GM21786 (cell line): ENCODE results near the gene SH3D21.

Experiments used
- ATAC-seq: cut with Tn5 transposase; IDR thresholded peaks from one replicate; pipeline ENCODE4 v1.9.1; 2021; ENCODE audit not compliant: unreplicated experiment

SH3D21 gene

DNA sequence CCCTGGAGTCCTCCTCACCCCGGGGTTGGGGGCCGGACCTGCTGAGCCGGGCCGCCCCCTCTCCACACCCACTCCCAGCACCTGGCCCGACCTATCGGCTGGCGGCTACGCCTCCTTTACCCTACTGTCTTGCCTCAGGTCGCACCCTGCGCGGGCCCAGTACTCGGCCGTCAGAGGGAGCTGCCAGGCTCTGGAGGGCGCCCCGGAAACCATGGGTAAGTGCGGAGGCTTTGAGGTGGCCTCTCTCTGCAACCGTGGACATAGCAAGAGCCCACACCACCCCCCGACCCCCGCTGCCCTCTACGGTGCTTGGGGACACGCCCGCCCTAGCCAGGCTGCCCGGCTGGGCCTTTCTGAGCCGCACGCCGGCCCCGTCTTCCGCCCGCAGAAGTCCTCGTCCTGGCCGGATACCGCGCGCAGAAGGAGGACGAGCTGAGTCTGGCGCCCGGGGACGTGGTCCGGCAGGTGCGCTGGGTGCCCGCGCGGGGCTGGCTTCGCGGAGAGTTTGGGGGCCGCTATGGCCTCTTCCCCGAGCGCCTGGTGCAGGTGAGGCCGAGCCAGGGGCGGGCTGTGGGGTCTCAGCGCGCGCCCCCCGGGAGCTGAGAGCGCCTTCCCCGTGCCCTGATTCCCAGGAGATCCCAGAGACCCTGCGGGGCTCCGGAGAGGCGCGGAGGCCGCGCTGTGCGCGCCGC lies at the start of gene SH3D21:
TSS of gene SH3D21 (plus strand) at position 159 of the 692 bp plus-strand sequence. CDS start at position 212, 53 bp downstream.
- peak; percentile 16 for ATAC-seq

DNA sequence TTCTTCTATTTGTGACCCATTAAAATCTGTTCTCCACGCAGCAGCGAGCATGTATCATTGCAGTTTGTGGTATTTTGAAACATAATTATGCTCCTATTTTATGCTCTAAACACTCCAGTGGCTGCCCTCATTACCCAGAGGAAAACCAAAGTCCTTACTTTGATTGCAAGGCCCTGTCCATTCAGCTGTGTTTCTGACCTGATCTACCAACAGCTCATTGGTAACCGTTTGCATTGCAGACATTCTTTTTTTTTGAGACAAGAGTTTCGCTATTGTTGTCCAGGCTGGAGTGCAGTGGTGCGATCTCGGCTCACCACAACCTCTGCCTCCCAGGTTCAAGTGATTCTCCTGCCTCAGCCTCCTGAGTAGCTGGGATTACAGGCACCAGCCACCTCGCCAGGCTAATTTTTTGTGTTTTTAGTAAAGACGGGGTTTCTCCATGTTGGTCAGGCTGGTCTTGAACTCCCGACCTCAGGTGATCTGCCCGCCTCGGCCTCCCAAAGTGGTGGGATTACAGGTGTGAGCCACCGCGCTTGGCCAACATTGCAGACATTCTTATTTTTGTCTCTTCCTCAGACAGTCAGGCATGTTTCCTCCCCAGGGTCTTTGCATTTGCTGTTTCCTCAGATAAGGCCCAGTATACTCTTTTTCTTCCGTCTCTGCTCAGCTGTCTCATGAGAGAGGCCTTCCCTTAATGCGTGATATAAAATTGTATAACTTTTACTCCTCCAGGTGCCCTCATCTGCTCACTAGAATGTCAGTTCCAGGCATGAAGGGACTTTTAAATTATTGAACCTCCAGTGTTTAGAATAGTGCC lies 49.4 kb upstream of the SH3D21 start:
- no peak for ATAC-seq

DNA sequence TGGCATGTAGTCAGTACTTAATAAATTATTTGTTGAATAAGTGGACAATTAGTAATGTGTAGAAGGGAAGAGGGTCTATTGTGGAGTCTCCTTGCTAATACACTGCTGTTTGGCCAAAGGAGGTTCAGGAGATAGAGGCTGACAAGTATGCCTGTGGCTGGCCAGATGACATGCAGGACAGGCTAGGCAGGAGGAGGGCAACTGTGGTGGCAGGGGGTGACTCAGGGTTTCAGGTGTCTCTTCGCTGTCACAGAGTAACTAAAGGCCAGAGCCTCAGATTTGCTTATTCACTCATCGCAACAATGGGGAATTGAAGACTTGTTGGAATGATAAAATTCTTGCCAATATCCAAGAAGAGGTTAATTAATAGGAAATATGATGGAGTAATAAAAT lies 48.8 kb upstream of the SH3D21 start:
- ATAC-seq = no peak

DNA sequence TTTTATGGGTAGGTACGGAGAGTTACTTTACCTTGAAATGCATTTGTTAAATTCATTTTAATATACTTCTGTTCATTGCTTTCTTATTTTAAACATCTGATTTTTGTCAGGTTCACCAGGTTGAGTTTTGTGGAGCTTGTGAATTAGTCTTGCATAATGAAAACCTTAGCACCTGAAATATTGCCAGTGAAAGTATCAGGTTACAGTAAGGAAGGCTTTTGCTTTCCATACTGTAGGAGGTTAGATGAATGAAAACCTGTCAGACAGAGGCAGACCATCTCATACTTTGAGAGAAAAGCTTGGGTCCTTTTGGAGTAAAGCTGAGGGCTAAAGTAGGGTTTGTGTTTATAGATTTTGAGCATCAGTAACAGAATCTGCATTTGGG lies 47.2 kb upstream of the SH3D21 start:
- no peak for ATAC-seq

DNA sequence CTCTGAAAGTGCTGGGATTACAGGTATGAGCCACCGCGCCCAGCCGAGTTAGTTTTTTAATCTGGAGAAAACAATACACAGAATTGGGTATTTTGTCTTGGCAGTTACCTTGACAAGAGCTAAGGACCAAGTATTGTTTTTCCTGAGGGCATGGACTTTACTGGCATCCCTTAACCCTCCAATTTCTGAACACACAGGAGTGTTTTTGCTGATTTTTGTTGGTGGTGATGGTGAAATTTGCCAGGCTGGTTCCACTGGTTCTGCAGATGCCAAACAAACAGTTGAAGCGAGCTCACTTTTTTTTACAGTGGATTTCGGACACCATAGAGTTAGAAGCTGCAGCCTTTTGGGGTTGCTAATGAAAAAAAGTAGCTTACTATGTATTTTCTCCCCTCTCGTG lies 37.2 kb upstream of the SH3D21 start:
- ATAC-seq = no peak

DNA sequence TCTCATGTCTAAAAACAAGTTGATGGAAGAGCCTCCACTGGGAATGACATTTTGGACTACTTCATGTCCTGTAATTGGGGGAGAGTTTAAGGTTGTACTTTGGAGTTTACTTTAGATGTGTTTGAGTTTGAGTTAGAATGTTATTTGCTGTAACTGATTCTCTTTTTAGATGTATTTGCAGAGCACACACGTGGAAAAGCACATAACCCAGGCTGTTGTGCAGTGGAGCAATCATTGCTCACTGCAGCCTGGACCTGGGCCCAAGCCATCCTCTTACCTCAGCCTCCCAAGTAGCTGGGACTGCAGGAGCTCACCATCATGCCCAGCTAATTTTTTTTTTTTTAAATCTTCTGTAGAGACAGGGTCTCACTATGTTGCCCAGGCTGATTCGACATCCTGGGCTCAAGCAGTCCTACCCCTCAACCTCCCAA lies 36.7 kb upstream of the SH3D21 start:
- no peak for ATAC-seq

DNA sequence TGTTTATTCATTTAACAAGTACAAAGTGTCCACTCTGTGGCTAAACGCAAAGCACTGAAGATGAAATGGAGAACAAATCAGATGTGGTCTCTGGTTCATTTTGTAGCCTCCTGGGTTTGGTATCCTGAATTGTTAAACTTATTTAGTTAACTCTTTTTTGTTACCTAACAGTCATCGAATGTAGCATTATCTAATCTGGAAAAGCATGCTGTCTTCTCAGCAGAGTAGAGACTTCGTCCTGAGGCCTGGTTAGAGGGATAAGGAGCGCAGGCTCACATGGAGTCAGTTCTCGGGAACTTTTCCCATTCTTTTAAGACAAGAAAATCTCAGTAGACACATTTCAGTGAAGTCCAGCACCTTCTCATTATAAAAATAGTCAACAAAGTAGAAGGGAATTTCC lies 33.1 kb upstream of the SH3D21 start:
- ATAC-seq = no peak

DNA sequence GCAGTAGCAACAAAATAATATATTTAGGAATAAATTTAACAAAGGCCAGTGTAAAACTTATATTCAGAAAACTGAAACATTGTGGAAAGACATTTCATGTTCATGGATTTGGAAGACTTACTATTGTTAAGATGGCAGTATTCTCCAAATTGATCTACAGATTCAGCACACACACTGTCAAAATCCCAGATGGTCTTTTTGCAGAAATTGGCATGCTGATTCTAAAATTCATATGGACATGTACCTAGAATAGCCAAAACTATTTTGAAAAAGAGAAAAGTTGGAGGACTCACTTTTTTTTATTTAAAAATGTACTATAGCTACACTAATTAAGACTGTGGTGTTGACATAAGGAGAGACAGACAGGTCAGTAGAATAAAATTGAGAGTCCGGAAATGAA lies 32.0 kb upstream of the SH3D21 start:
- no peak for ATAC-seq

DNA sequence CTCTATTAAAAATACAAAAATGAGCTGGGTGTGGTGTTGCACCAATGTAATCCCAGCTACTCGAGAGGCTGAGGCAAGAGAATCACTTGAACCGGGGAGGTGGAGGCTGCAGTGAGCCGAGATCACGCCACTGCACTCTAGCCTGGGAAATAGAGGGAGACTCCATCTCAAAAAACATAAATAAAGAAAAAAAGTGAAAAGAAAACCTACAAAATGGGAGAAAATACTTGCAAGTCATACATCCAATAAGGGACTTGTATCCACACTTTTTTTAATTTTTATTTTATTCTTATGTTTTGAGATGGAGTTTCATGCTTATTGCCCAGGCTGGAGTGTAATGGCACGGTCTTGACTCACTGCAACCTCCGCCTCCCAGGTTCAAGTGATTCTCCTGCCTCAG lies 29.5 kb upstream of the SH3D21 start:
- no peak for ATAC-seq

DNA sequence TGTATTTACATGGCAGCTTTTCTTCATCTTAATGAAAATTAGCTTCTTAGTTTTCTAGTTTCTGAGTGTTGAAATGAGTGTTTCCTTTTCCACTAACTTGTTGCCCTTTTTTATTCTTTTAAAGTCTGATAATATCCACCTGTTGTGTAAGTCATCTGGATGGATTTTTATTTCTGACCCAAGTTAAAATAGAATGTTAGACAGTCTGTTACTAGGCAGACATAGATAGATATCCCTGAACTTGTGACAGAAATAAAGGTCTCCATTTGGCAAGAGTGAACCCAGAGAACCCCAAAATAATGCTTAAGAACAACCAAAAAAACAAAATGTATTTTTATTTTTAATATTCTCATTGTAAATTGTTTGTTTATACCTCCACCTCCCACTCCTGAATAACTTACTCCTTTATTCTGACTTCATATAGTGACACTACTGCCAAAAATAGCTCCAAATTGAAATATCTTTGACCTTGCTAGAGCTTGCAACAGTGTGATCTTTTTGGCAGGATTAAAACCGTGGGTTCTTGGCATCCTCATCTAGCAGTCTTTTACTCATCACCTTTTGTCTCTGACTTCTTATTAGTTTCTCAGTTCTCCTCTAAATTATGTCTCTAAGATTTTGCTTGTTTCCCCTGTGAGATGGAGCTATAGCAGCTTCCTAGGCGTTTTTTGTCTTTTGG lies 26.9 kb upstream of the SH3D21 start:
- ATAC-seq = no peak

DNA sequence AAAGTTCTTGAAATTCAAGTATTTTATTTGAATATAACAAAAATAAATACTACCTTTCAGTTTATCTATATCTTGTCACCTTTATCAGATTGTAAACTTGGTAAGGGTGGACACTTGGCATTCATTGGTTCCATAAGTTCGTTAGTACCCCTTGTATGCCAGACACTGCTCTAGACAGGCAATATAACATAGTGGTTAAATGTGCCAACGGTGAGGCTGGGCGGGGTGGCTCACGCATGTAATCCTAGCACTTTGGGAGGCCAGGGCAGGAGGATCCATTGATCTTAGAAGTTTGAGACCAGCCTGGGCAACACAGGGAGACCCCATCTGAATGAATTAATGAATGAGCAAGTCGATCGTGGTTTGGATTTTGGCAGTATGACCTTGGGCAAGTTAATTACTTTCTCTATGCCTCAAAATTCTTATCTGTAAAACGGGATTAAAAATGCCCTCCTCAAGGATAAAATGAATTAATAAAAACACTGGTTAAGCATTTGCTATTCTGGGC lies 26.3 kb upstream of the SH3D21 start:
- no peak for ATAC-seq

DNA sequence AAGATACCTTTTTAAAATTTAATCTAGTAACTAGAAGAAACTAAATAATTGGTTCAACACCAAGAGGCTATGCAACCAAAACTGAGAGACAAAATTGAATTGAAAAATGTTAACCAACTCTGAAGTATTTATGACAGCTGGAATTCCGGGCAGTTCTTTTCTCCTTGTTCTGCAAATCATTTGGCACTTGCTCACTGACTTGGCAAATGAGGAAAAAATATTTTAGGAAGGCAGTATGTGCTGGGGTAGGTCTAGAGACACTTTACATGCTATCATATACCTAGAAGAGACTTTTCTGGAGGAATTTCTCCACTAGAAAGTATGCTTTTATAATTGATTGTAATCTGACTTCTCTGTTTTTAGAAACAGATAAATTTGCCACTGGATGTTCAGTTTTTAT lies 22.1 kb upstream of the SH3D21 start:
- no peak for ATAC-seq

DNA sequence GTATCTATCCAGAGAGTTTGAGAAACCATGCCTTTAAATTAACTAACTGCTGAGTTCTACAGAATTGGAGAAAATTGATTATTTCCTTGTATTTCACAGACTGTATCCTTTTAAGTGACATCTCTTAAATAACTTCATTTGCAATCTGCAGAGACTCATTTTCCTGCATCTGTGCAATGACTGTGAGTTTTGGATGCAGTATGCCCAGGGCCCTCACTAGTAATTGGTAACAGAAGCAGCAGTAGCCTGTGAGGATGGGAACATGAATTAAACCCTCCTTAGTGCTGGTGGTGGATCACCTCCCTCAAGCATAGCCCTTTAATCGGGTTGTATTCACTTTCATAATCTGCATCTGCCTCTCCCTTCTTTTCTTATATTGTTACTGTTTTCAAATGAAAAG lies 21.7 kb upstream of the SH3D21 start:
- no peak for ATAC-seq

DNA sequence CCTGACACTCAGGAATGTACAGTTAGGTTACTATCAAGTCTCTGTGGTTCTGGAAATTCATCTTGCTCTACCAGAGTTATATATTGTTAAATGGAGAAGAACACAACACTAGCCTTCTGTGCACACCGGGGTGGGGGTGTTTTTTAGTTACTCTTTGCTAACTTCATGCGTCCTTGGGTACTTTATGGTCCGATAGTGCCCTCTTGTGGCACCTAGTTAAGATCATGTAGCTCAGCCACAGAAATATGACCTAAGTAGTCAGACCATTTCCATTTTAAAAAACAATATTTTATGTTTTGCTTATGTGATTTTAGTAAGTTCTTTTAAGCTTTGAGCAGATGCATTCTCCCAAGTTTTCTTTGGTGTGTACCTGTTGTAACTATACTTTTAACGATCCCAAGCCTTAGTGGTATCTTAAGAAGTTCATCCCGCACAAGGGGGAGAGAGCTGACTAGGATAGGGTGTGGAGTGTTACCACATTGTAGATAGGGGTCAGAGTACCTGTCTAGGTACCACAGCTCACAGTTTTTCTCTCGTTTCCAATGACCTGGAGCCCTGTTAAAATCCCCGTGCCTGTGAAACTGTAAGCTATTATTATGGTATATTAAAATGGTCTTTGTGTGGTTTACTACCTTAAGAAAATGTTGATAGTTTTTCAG lies 20.6 kb upstream of the SH3D21 start:
- ATAC-seq = no peak

DNA sequence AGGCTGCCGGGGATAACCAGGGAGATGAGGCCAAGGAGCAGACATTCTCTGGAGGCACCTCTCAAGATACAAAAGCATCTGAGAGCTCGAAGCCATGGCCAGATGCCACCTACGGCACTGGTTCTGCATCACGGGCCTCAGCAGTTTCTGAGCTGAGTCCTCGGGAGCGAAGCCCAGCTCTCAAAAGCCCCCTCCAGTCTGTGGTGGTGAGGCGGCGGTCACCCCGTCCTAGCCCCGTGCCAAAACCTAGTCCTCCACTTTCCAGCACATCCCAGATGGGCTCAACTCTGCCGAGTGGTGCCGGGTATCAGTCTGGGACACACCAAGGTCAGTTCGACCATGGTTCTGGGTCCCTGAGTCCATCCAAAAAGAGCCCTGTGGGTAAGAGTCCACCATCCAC lies 19.4 kb upstream of the SH3D21 start:
- ATAC-seq = no peak

DNA sequence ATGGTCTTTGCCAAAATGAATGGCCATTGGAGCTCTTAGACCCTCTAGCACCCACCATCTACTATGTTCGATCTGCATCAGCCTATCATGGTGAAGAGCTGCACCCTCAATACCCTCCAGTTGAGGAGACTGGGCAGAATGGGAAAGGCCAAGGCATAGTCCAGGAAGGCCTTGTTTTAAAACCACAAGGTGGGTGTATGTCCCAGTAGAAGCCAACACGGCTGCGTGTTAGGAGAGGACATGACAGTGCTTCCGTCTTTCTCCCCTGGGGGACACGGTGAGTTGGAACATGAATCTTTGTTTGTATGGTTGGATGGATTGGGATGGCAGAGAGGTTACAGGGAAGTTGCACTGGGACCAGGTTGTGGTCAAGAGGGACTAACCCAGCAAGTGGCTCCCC lies 18.6 kb upstream of the SH3D21 start:
- ATAC-seq = no peak

DNA sequence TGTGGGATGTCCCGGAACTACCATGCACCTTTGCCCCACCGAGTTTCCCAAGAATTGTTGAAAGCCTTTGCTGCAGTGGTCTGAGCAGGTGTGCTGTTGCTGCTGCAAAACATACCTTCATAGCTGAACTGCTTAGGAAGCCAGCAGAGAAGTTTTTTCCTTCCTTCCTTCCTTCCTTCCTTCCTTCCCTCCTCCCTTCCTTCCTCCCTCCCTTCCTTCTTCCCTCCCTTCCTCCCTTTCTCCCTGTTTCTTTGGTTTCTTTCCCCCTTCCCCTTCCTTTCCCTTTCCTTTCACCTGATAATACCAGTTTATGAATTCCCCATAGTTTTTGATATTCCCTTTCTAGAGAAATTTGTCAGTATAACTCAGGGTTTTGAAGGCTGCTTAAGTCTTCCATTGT lies 10.8 kb upstream of the SH3D21 start:
- ATAC-seq = no peak

DNA sequence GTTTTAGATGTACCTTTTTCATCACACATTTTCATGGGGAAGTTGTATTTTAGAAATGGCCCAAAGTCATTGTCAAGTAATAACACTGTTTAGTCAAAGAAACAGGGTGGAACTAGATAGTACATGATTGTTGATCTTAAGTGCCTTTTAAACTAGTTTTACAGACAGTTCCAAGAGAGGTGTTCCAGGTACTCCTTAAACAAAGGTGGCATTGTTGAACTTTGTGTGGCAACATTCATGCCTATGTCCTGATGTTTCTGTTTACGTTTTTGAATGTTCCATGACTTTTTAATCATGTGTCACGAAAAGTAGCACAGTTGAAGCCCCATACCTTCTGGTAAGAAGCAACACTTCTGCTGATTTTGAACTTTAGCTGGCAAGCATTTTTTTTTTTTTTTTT lies 9.1 kb upstream of the SH3D21 start:
- no peak for ATAC-seq

DNA sequence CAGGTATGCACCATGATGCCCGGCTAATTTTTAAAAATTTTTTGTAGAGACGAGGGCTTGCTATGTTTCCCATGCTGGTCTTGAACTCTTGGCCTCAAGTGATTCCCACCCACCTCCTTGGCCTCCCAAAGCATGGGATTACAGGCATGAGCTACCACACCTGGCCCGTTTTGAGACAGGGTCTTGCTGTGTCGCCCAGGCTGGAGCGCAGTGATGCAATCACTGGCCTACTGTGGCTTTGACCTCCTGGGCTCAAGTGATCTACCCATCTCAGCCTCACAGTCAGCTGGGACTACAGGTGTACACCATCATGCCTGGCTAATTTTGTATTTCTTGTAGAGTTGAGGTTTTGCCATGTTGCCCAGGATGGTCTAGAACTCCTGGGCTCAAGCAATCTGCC lies 7.5 kb upstream of the SH3D21 start:
- ATAC-seq = no peak

DNA sequence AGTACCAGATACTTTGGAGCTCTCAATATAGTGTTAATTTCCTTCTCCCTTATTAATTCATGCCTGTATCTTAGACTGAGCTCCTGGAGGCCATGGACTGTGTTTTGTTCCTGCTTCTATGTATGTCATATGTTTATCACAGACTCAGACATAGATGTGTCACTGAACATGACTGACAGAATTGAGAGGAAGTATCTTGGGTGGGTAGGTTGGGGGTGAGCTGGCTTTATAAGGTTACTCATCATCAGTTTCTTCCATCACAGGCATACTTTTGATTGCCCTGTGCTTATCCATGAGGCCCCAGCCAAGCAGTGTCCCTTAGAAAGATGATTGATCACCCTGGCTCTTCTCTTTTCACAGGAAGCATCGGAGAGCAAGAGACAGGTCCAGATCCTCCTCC lies 5.6 kb upstream of the SH3D21 start:
- no peak for ATAC-seq

DNA sequence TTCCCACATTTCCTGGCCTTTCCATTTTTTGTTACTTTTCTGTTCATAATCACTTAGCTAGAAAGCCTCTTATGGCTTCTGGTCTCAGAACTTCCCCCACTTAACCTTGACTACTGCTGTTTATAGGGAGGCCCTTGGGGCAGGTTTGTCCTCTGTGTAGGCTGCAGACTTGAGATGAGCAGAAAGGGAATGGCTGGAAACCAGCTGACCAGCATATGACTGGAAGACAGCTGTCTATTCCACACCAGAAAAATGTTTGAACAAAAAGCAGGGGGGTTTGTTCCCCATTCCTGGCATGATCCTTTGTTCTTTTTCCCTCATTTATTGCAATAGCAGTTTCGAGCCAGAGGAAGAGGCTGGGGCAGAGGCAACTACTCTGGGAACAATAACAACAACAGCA lies 4.9 kb upstream of the SH3D21 start:
- ATAC-seq = no peak
